Ovary (tissue), 9 donors: Measurements from ENCODE around the gene IL4. TPM values are rescaled to one million over a fixed set of nuclear protein-coding genes. Genes with fewer than 3 reads are reported as not detected.

Experiments used
- DNase-seq, 5 donors: peaks; one replicate each; pipeline ENCODE4 v3.0.0-alpha.2; 2019 to 2020
- H3K27ac ChIP-seq, 2 donors: fragments of 200-600 bp; one replicate each; pipeline versions ENCODE4 v1.5.1 to v1.8.0; 2019 to 2022
- H3K27me3 ChIP-seq: fragments of 200-600 bp; one replicate; pipeline ENCODE4 v1.8.0; 2022
- H3K36me3 ChIP-seq: fragments of 200-600 bp; sonication (generic); one replicate; pipeline ENCODE4 v1.5.1; 2019
- H3K4me1 ChIP-seq: one replicate; pipeline ENCODE4 v1.8.1; 2013; ENCODE audit warnings: mild to moderate bottlenecking, moderate library complexity; ENCODE audit not compliant: insufficient read depth
- H3K4me3 ChIP-seq: fragments of 200-600 bp; sonication (generic); one replicate; pipeline ENCODE4 v1.5.1; 2017
- H3K9me3 ChIP-seq, 2 donors: fragments of 200-600 bp in 1 of 2; sonication (generic) in 1 of 2; one replicate each; pipeline versions ENCODE4 v1.5.1 to v1.8.1; 2013 to 2019; ENCODE audit warnings: mild to moderate bottlenecking in 1 of 2, moderate library complexity in 1 of 2
- CTCF ChIP-seq, 3 donors: fragments of 450-650 bp in 2 of 3; fragments of 200-600 bp in 1 of 3; IDR thresholded peaks; one replicate each; pipeline versions ENCODE4 v1.5.1 to v1.8.0; 2016 to 2022; ENCODE audit warnings: antibody characterized with exemption in 3 of 3, mild to moderate bottlenecking in 1 of 3
- EP300 ChIP-seq: sonication (generic); formaldehyde crosslinking; IDR thresholded peaks from one replicate; pipeline ENCODE4 v1.6.1; 2017; ENCODE audit warnings: antibody characterized with exemption
- POLR2A ChIP-seq: fragments of 450-650 bp; IDR thresholded peaks from one replicate; pipeline ENCODE4 v1.6.1; 2017; ENCODE audit warnings: antibody characterized with exemption, mild to moderate bottlenecking, moderate library complexity
- WGBS, 3 donors: extraction: QIAGEN DNeasy Blood & Tissue Kit in 1 of 3; methylation state at CpG; one replicate each; pipeline versions ENCODE4 v1.1.5 to v1.1.7; 2013 to 2017; 5-methylcytosine and 5-hydroxymethylcytosine counted together
- intact Hi-C, 4 donors: fragments of 100-400 bp; cut with DNase I; formaldehyde crosslinking; loops; one replicate each; pipeline versions ENCODE4 v1.11.0 to v1.15.1; 2022 to 2023
- polyA plus RNA-seq, 2 donors: library from polyadenylated mRNA; stranded (reverse); fragments of 200-250 nt in 1 of 2; fragments of 350-450 nt in 1 of 2; fragmentation: Illumina TruSeq in 1 of 2; extraction: RNeasy Lipid Tissue Mini Kit (QIAGEN cat#74804) in 1 of 2; gene quantifications; one replicate each; pipeline ENCODE4 v1.2.3, GENCODE V29; 2013 to 2014
- total RNA-seq, 7 donors: library from RNA; depleted of rRNA in 2 of 7; stranded (reverse); fragments of >200 nt in 2 of 7; fragmentation: NEBNext Ultra II Directional in 3 of 7; extraction: Animal tissue kit (Norgen Biotek cat#: 25700) in 3 of 7; gene quantifications; one replicate each; pipeline versions ENCODE4 v1.1.0 to v1.2.4, GENCODE V29; 2016 to 2023
- donor health status: DM: no; HTN: no; CAD: no; lungs with moderate emphysema.
- donor health status: DM: no; HTN: no; CAD: no.
- donor health status: Bipolar disorder and iron deficiency.
- donor health status: DM: yes; HTN: yes; CAD: no.
- donor health status: DM: no; HTN: no; CAD: no.
- donor health status: DM: yes; HTN: yes; CAD: no.

Gene IL4
- total and polyA plus RNA-seq, 9 donors: not detected

- 94 to 98% (median 96%) methylated on average over 3 of the region's 3 CpGs for WGBS, 3 donors
- Histone ChIP-seq H3K4me3 (no peak overlapping the region), H3K27me3 (no peaks in the 10 kb centered on the region), H3K27ac (no peak overlapping the region), H3K4me1 (no peaks in the 10 kb centered on the region), H3K9me3 (no peaks in the 10 kb centered on the region), H3K36me3 (no peaks in the 10 kb centered on the region)
- intact Hi-C loops: no loop called here
- TF ChIP-seq POLR2A (no peak), CTCF (IDR thresholded peaks at IDR 0.05) (no peak), EP300 (no peak)
- DNase-seq: no peak
These were observed 32.5 kb upstream of the IL4 start for GRCh38 chr5:132641241-132641723.

- Histone ChIP-seq H3K27ac (no peak overlapping the region), H3K4me3 (no peak overlapping the region), H3K36me3 (no peaks in the 10 kb centered on the region), H3K9me3 (no peaks in the 10 kb centered on the region), H3K27me3 (no peaks in the 10 kb centered on the region), H3K4me1 (no peaks in the 10 kb centered on the region)
- WGBS, 3 donors: 96 to 98% (median 97%) methylated on average over 3 of the region's 3 CpGs
- intact Hi-C loops: no loop called here
- DNase-seq: no peak
- TF ChIP-seq POLR2A: no peak
- no peak for TF ChIP-seq CTCF (IDR thresholded peaks at IDR 0.05)
- no peak for TF ChIP-seq EP300
These were observed 31.9 kb upstream of the IL4 start for GRCh38 chr5:132641841-132642240.

- H3K4me1 ChIP-seq: no peaks in the 10 kb centered on the region
- TF ChIP-seq CTCF (IDR thresholded peaks at IDR 0.05): no peak
- no peak for TF ChIP-seq EP300
- TF ChIP-seq POLR2A: no peak
- intact Hi-C loops: no loop called here
- no peak overlapping the region for H3K4me3 ChIP-seq
- no peak for DNase-seq
- no peak overlapping the region for H3K27ac ChIP-seq
- H3K9me3 ChIP-seq: no peaks in the 10 kb centered on the region
- H3K36me3 ChIP-seq: no peaks in the 10 kb centered on the region
- H3K27me3 ChIP-seq: no peaks in the 10 kb centered on the region
These were observed 29.6 kb upstream of the IL4 start for GRCh38 chr5:132644177-132644576.

GRCh38 chr5:132646583-132647266 lies 27.1 kb upstream of the IL4 start:
- WGBS, 3 donors: 91 to 95% (median 94%) methylated on average over 11 of the region's 11 CpGs
- DNase-seq: no peak
- no peak overlapping the region for H3K27ac ChIP-seq
- no peaks in the 10 kb centered on the region for H3K4me1 ChIP-seq
- TF ChIP-seq EP300: no peak
- no peak for TF ChIP-seq CTCF (IDR thresholded peaks at IDR 0.05)
- no peak for TF ChIP-seq POLR2A
- no peaks in the 10 kb centered on the region for H3K36me3 ChIP-seq
- no peaks in the 10 kb centered on the region for H3K27me3 ChIP-seq
- intact Hi-C loops: no loop called here
- no peak overlapping the region for H3K4me3 ChIP-seq
- no peaks in the 10 kb centered on the region for H3K9me3 ChIP-seq
